ENCODE measurements around the gene ARHGAP26.
A peak's percentile ranks its signal among the peaks of the same experiment; 100 is the strongest.

Gene ARHGAP26

DNA sequence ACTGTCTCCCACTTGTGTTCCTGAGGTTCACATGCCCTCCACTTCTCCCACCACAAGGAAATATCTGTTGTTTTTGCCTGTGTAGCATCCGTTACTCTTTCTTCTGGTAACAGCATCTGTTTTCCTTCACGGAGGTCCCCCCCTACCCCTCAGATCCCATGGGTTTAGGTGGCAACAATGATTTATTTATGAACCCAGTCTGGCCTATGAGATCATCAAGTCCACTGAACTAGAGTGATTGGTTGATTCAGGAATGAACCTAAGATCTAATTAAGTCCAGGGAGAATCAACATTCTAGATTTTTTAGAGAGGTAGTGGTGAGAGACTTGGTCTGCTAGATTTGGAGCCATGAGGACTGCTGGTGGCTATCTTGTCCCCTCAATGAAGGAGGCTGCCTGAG is 466.5 kb downstream of the ARHGAP26 start:
- no peak for DNase-seq

GRCh38 chr5:143237664-143238063 is 467.5 kb downstream of the ARHGAP26 start:
- peak; percentile 33 for DNase-seq

DNA sequence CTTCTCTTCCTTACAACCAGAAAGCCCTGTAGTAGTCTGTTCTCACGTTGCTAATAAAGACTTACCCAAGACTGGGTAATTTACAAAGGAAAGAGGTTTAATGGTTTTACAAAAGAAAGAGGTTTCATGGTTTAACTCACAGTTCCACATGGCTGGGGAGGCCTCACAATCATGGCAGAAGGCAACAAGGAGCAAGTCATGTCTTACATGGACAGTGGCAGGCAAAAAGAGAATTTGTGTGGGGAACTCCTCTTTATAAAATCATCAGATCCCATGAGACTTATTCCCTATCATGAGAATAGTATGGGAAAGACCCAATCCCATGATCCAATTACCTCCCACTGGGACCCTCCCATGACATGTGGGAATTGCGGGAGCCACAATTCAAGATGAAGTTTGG is 468.4 kb downstream of the ARHGAP26 start:
- no peak for DNase-seq

DNA sequence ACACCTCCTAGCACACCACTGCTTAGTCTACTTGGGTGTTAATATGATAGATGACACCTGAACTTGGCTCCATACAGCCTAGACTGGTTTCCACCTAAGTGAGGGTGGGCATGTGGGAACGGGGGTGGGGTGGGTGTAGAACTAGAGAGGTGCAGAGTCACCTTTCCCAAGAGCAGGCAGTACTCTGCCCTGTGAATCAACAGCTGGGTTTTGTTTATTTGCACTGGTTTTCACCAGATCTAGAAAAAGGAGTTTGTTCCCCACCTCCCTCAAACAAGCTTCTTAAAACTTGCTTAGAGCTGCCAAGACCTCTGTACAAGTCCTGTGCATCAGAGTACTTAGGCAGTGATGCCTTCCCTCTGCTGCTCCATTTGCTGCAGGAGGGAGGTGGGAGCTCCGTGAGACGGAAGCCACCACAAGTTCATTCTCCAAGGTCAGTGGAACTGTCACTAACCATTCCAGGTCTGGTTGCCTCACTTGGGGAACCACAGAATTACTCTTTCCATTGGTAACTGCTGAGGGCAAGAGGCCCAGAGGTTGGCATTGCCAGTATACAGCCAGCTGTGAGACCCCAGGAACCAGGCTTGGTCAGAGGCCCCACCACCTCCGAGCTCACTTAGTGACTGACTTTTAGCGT is 469.8 kb downstream of the ARHGAP26 start:
- no peak for DNase-seq

- DNase-seq = no peak
These were observed 471.7 kb downstream of the ARHGAP26 start for GRCh38 chr5:143241892-143242291.

GRCh38 chr5:143243103-143243502 is 472.9 kb downstream of the ARHGAP26 start:
- DNase-seq = no peak

DNA sequence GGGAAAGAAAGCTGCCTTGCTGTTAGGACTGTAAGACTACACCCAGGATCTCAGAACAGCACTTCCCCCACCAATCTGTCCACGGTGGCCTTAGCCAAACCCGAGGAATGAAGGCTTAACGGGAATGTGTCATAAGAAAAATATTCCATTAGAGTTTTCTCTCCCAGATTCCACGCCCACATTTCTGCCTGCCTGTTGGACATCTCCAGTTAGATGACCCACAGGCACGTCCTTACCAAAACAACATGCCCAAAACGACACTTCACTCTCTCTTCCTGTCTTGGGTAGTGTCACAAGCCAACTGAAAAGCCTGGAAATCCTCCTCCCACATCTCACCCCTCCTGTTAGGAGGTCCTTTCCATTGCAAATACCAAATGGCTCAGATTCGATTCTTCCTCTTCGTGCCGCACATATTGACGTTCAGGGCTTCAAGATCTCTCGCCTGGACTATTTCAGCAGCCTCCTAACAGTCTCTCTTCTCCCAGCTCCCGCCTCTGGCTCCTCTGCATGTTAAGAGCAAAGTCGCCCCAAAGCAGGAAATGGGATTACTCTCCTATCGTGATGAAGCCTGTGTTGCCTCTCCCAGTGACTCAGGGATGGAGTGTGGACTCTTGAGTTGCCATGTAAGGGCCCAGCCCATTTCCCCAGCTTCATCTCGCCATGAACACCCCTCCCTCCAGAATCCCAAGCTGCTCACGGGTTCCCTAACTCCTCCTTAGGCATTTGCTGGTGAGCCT is 474.0 kb downstream of the ARHGAP26 start:
- no peak for DNase-seq

GRCh38 chr5:143244990-143245389 is 474.8 kb downstream of the ARHGAP26 start:
- no peak for DNase-seq

- no peak for DNase-seq
These were observed 475.9 kb downstream of the ARHGAP26 start for GRCh38 chr5:143245929-143246561.

- no peak for DNase-seq
These were observed 477.1 kb downstream of the ARHGAP26 start for GRCh38 chr5:143247134-143247815.

DNA sequence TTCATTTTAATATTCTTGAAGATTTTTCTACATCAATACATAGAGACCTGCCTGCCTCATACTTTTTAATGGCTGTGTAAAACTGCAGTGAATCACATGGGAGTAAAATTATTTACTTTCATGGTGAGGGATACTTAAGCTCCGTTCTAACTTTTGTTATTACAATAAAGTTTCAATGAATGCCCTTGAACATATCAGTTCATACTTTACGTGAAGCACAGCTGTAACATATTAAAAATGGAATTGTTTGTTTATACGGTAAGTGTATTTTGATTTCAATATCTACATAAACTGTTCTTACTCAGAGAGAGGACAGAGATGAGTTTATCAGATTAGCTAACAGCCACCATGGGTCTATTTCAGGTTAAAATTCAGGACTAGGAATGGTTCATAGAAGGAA is 478.2 kb downstream of the ARHGAP26 start:
- no peak for DNase-seq

- DNase-seq = no peak
These were observed 478.8 kb downstream of the ARHGAP26 start for GRCh38 chr5:143248822-143249579.

GRCh38 chr5:143249851-143250250 is 479.7 kb downstream of the ARHGAP26 start:
- no peak for DNase-seq

- DNase-seq = no peak
These were observed 481.0 kb downstream of the ARHGAP26 start for GRCh38 chr5:143251190-143251589.

DNA sequence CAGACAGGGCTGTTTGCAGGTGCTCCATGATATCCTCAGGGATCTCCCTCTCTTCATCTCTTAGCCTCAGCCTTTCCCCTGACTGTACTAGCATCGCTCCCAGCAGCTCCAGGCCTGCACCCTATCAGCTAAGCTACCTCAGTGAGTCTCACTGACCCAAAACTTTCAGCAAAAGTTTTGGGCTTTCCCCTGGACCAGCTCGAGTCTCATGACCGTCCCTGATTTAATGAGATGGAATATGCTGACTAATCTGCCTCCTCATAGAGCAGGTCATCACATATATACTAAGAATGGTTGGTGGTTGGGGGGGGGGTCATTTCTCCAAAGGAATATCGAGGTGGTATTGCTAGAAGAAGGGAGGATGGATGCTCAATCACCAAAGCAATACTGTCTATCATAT is 481.8 kb downstream of the ARHGAP26 start:
- DNase-seq = no peak

GRCh38 chr5:143254819-143255218 is 484.6 kb downstream of the ARHGAP26 start:
- DNase-seq = no peak

GRCh38 chr5:143258559-143259253 is 488.5 kb downstream of the ARHGAP26 start:
- DNase-seq = no peak

GRCh38 chr5:143259254-143259605 is 489.1 kb downstream of the ARHGAP26 start:
- no peak for DNase-seq

- no peak for DNase-seq
These were observed 491.7 kb downstream of the ARHGAP26 start for GRCh38 chr5:143261748-143262392.

GRCh38 chr5:143262393-143263174 is 492.4 kb downstream of the ARHGAP26 start:
- no peak for DNase-seq

DNA sequence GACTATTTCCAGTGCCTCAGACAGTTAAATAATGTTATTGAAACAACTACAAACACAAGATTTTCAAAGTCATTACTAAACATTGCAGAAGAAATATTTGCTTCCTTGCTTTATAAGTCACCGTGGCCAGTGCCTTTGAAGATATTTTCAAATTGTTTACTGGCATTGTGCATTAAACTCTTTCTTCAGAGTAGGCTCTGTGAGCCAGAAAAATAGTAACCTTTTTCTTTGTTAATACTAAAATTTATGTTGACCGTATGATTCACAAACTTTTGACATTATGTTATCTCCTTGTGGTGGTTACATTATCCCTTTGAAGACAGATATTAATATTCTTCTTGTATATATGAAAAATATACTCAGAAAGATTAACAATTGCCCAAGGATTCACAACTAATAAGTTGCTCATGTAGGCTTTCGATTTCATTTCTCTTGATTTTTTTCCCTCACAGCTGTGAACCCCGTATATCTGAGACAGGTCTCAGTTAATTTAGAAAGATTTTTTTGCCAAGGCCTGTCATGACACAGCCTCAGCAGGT is 493.2 kb downstream of the ARHGAP26 start:
- no peak for DNase-seq

Data from activated CD8-positive, alpha-beta memory T cell treated with anti-CD3 and anti-CD28 coated beads, Interleukin-2, amount 50 U/mL, for 48 hours (primary cell).